ENCODE data around the gene NCKAP5. TPM values are rescaled to one million over a fixed set of nuclear protein-coding genes. Genes with fewer than 3 reads are reported as not detected.

Gene NCKAP5
- total and polyA plus RNA-seq, 9 of the 15 experiments (the other 6 are each of a cell fraction or from before 2014, with no cell fraction given), result not detected

DNA sequence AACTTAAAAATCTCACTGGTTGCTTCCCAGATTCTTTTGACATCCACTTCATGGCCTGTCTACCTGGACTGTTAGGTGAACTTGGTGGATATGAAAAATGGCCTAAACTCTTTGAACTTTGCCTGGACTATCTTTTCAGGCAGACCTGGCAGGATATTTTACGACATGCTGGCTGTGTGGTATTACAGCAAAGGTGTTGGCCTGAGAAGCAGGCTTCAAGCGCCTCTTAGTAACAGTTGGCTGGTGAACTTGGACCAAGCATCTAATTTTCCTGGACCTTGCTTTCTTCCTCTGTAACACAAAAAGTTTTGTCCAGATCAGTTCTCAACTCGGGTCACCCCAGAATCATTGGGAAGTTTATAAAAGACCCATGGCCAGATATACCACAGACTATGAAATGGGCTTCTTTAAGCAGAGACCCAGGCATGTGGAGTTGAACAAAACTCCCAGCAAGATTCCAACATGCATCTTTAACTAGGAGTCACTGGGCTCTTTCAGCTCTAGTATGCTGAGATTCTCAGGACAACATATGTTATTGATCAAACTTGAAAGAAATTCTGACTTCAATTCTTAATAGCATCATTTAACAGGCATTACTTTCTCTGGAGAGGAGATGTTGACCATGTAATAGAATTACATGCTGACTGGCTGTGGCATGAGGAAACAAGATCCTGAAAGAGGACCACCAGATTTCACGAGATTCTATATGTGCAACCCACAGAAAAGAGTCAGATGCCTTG is 902.7 kb downstream of the NCKAP5 start:
- no peak overlapping the region for H3K27ac ChIP-seq (ENCODE audit: extremely low read depth, low read depth, low read length)
- no peaks in the 10 kb centered on the region for H3K36me3 ChIP-seq (ENCODE audit: control insufficient read depth, insufficient read depth, low read length)
- H3K9ac ChIP-seq (ENCODE audit: insufficient read depth in 1 of 2, low read depth in 2 of 2, low read length in 2 of 2), result no peak overlapping the region
- peaks cover 2 to 14% of the 10 kb centered on the region in 2 experiments; a peak in 3 of 5 replicates for H3K27me3 ChIP-seq (ENCODE audit: control insufficient read depth in 2 of 2, insufficient read depth in 2 of 2, low read length in 2 of 2)
- 0% methylated on average over 4 of the region's 4 CpGs for WGBS (ENCODE audit: insufficient coverage, low coverage, missing lambda C conversion rate)
- intact Hi-C loops (cut with micrococcal nuclease) (no loop called here), in situ Hi-C loops (cut with MboI) (no loop called here)
- H3K4me2 ChIP-seq (ENCODE audit: insufficient read depth, low read length), result no peak overlapping the region
- no peaks in the 10 kb centered on the region for H4K20me1 ChIP-seq (replicated peaks; ENCODE audit: control insufficient read depth, insufficient read depth, low read length)
- H2AFZ ChIP-seq (ENCODE audit: low read depth, low read length), result no peak overlapping the region
- H3K4me1 ChIP-seq (replicated peaks in 1 of 2; ENCODE audit: control insufficient read depth in 2 of 2, insufficient read depth in 2 of 2, low read length in 2 of 2), result peaks cover 0 to 12% of the 10 kb centered on the region in 2 experiments; a peak in 1 of 5 replicates
- POLR2A ChIA-PET, result no interaction called here
- H3K4me3 ChIP-seq, result no peak overlapping the region
- H3K9me3 ChIP-seq (replicated peaks; ENCODE audit: control insufficient read depth, insufficient read depth, low read depth, low read length), result no peaks in the 10 kb centered on the region
- no peaks in the 10 kb centered on the region for H3K9me1 ChIP-seq (ENCODE audit: control insufficient read depth, insufficient read depth, low read length)
- ATAC-seq (no peak), FAIRE-seq (no peak), DNase-seq (ENCODE audit: extremely low read depth in 1 of 4, low spot score in 3 of 4) (no peak)
- no TSS peak for BruUV-seq (replicated peaks)
- no peaks in the 10 kb centered on the region for H3K79me2 ChIP-seq (ENCODE audit: control insufficient read depth, insufficient read depth, low read length)
- CTCF ChIA-PET (ENCODE audit: low intra/inter-chr PET ratio), result no interaction called here
- TF ChIP-seq, protein P1, sequence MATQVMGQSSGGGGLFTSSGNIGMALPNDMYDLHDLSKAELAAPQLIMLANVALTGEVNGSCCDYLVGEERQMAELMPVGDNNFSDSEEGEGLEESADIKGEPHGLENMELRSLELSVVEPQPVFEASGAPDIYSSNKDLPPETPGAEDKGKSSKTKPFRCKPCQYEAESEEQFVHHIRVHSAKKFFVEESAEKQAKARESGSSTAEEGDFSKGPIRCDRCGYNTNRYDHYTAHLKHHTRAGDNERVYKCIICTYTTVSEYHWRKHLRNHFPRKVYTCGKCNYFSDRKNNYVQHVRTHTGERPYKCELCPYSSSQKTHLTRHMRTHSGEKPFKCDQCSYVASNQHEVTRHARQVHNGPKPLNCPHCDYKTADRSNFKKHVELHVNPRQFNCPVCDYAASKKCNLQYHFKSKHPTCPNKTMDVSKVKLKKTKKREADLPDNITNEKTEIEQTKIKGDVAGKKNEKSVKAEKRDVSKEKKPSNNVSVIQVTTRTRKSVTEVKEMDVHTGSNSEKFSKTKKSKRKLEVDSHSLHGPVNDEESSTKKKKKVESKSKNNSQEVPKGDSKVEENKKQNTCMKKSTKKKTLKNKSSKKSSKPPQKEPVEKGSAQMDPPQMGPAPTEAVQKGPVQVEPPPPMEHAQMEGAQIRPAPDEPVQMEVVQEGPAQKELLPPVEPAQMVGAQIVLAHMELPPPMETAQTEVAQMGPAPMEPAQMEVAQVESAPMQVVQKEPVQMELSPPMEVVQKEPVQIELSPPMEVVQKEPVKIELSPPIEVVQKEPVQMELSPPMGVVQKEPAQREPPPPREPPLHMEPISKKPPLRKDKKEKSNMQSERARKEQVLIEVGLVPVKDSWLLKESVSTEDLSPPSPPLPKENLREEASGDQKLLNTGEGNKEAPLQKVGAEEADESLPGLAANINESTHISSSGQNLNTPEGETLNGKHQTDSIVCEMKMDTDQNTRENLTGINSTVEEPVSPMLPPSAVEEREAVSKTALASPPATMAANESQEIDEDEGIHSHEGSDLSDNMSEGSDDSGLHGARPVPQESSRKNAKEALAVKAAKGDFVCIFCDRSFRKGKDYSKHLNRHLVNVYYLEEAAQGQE (IDR thresholded peaks at IDR 0.05; ENCODE audit: borderline replicate concordance), result no peak
- TF ChIP-seq, protein P1 (CRISPR knock-in tag; IDR thresholded peaks at IDR 0.05; ENCODE audit: low read depth), result no peak
- no peak for TF ChIP-seq ZNF444 (CRISPR knock-in tag; IDR thresholded peaks at IDR 0.05)
- TF ChIP-seq, protein P2, sequence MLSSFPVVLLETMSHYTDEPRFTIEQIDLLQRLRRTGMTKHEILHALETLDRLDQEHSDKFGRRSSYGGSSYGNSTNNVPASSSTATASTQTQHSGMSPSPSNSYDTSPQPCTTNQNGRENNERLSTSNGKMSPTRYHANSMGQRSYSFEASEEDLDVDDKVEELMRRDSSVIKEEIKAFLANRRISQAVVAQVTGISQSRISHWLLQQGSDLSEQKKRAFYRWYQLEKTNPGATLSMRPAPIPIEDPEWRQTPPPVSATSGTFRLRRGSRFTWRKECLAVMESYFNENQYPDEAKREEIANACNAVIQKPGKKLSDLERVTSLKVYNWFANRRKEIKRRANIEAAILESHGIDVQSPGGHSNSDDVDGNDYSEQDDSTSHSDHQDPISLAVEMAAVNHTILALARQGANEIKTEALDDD (IDR thresholded peaks at IDR 0.05), result no peak
- TF ChIP-seq, protein P3, sequence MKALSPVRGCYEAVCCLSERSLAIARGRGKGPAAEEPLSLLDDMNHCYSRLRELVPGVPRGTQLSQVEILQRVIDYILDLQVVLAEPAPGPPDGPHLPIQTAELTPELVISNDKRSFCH (CRISPR knock-in tag; IDR thresholded peaks at IDR 0.05), result no peak
- TF ChIP-seq, protein P3 (tag; IDR thresholded peaks at IDR 0.05), result no peak
- TF ChIP-seq, protein P4, sequence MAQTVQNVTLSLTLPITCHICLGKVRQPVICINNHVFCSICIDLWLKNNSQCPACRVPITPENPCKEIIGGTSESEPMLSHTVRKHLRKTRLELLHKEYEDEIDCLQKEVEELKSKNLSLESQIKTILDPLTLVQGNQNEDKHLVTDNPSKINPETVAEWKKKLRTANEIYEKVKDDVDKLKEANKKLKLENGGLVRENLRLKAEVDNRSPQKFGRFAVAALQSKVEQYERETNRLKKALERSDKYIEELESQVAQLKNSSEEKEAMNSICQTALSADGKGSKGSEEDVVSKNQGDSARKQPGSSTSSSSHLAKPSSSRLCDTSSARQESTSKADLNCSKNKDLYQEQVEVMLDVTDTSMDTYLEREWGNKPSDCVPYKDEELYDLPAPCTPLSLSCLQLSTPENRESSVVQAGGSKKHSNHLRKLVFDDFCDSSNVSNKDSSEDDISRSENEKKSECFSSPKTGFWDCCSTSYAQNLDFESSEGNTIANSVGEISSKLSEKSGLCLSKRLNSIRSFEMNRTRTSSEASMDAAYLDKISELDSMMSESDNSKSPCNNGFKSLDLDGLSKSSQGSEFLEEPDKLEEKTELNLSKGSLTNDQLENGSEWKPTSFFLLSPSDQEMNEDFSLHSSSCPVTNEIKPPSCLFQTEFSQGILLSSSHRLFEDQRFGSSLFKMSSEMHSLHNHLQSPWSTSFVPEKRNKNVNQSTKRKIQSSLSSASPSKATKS (CRISPR knock-in tag; IDR thresholded peaks at IDR 0.05), result no peak
- no peak for TF ChIP-seq IRF2 (CRISPR knock-in tag; IDR thresholded peaks at IDR 0.05)
- TF ChIP-seq ESRRB (CRISPR knock-in tag; IDR thresholded peaks at IDR 0.05; ENCODE audit: borderline replicate concordance), result no peak
- TF ChIP-seq MCM5 (IDR thresholded peaks at IDR 0.05; ENCODE audit: low read depth), result no peak

Data from K562 (cell line).